GM23338 (cell line): ENCODE data around the gene PDE2A. TPM values are rescaled to one million over a fixed set of nuclear protein-coding genes. Genes with fewer than 3 reads are reported as not detected.

Source experiments
- ATAC-seq: fragments of 200-7000 bp; cut with Tn5 transposase; 3 replicates; pipeline ENCODE4 v1.9.1; 2020
- DNase-seq: peaks from one replicate; pipeline ENCODE4 v3.0.0-alpha.2; 2015; ENCODE audit warnings: low spot score
- H2AFZ ChIP-seq: fragments of 200-600 bp; sonication (generic); 2 replicates; pipeline ENCODE4 v1.8.0; 2016; ENCODE audit warnings: antibody characterized with exemption, mild to moderate bottlenecking, moderate library complexity
- H3F3A ChIP-seq: fragments of 200-600 bp; sonication (generic); replicated peaks from 2 replicates; pipeline ENCODE4 v1.8.0; 2017; ENCODE audit warnings: antibody characterized with exemption, mixed run types, low read depth
- H3K27ac ChIP-seq: fragments of 200-600 bp; sonication (generic); 2 replicates; pipeline ENCODE4 v1.6.1; 2016; ENCODE audit warnings: low read depth
- H3K27me3 ChIP-seq: fragments of 200-600 bp; sonication (generic); 2 replicates; pipeline ENCODE4 v1.8.0; 2016; ENCODE audit warnings: mild to moderate bottlenecking, mixed run types, moderate library complexity; ENCODE audit not compliant: insufficient read depth
- H3K36me3 ChIP-seq: fragments of 200-600 bp; sonication (generic); 2 replicates; pipeline ENCODE4 v1.8.0; 2016; ENCODE audit warnings: mild to moderate bottlenecking; ENCODE audit not compliant: insufficient read depth
- H3K4me1 ChIP-seq: fragments of 200-600 bp; sonication (generic); 2 replicates; pipeline ENCODE4 v1.8.0; 2016; ENCODE audit warnings: mild to moderate bottlenecking, moderate library complexity; ENCODE audit not compliant: insufficient read depth
- H3K4me2 ChIP-seq: fragments of 200-600 bp; sonication (generic); 2 replicates; pipeline ENCODE4 v1.7.1; 2017; ENCODE audit warnings: mixed run types
- H3K4me3 ChIP-seq: fragments of 200-600 bp; sonication (generic); 2 replicates; pipeline ENCODE4 v1.6.1; 2016; ENCODE audit warnings: mixed run types
- H3K79me2 ChIP-seq: fragments of 200-600 bp; sonication (generic); replicated peaks from 2 replicates; pipeline ENCODE4 v1.8.0; 2017; ENCODE audit warnings: mild to moderate bottlenecking; ENCODE audit not compliant: insufficient read depth
- H3K9me2 ChIP-seq: fragments of 200-600 bp; sonication (generic); 2 replicates; pipeline ENCODE4 v1.8.0; 2017; ENCODE audit not compliant: insufficient read depth
- H4K20me1 ChIP-seq: fragments of 200-600 bp; sonication (generic); replicated peaks from 2 replicates; pipeline ENCODE4 v1.8.0; 2017; ENCODE audit warnings: mild to moderate bottlenecking; ENCODE audit not compliant: insufficient read depth
- H3K27ac Mint-ChIP-seq: 2 replicates; pipeline ENCODE4 v1.8.0; 2020; ENCODE audit warnings: inconsistent platforms, mild to moderate bottlenecking, moderate library complexity, mixed read lengths
- H3K27me3 Mint-ChIP-seq: 3 replicates; pipeline ENCODE4 v1.8.0; 2022; ENCODE audit warnings: low read depth, mild to moderate bottlenecking, moderate library complexity, mixed read lengths, inconsistent platforms; ENCODE audit not compliant: insufficient read depth, poor library complexity
- H3K36me3 Mint-ChIP-seq: 3 replicates; pipeline ENCODE4 v1.8.0; 2021; ENCODE audit warnings: low read depth, mild to moderate bottlenecking, inconsistent platforms, moderate library complexity, mixed read lengths
- H3K4me1 Mint-ChIP-seq: 3 replicates; pipeline ENCODE4 v1.8.0; 2020; ENCODE audit warnings: mild to moderate bottlenecking, inconsistent platforms, mixed read lengths
- H3K4me3 Mint-ChIP-seq: 3 replicates; pipeline ENCODE4 v1.8.0; 2021; ENCODE audit warnings: moderate library complexity, mild to moderate bottlenecking, inconsistent platforms, mixed read lengths
- H3K9me3 Mint-ChIP-seq: 3 replicates; pipeline ENCODE4 v1.8.0; 2020; ENCODE audit warnings: moderate library complexity, mild to moderate bottlenecking, inconsistent platforms, mixed read lengths
- EZH2 ChIP-seq: fragments of 200-600 bp; sonication (generic); IDR thresholded peaks from one replicate; pipeline ENCODE4 v1.8.0; 2017; ENCODE audit warnings: antibody characterized with exemption, mild to moderate bottlenecking, low read depth; ENCODE audit not compliant: unreplicated experiment
- JUNB ChIP-seq: IDR thresholded peaks from one replicate; pipeline ENCODE4 v1.6.1; 2016; ENCODE audit warnings: antibody characterized with exemption; ENCODE audit not compliant: unreplicated experiment
- NANOG ChIP-seq: IDR thresholded peaks from 2 replicates; pipeline ENCODE4 v1.6.1; 2016; ENCODE audit warnings: antibody characterized with exemption, borderline replicate concordance
- STAT1 ChIP-seq: IDR thresholded peaks from one replicate; pipeline ENCODE4 v1.6.1; 2016; ENCODE audit warnings: antibody characterized with exemption; ENCODE audit not compliant: unreplicated experiment
- ZNF114 ChIP-seq: fragments of 250-450 bp; sonication (Bioruptor Pico); IDR thresholded peaks from 2 replicates; pipeline ENCODE4 v1.5.0; 2020; ENCODE audit warnings: mild to moderate bottlenecking, moderate library complexity
- ZNF331 ChIP-seq: fragments of 250-450 bp; sonication (Bioruptor Pico); IDR thresholded peaks from 2 replicates; pipeline ENCODE4 v1.5.0; 2020; ENCODE audit warnings: low read depth, mild to moderate bottlenecking, moderate library complexity
- polyA plus RNA-seq: library from polyadenylated mRNA; unstranded; fragments of >200 nt; fragmentation: Nextera tagmentation; extraction: Ambion mirVana; gene quantifications from 2 replicates; pipeline ENCODE4 v1.2.1, GENCODE V29; 2016
- total RNA-seq: library from RNA; depleted of rRNA; stranded (reverse); fragments of >200 nt; shearing (Covaris generic); gene quantifications from 2 replicates; pipeline ENCODE4 v1.2.3, GENCODE V29; 2014
- TF ChIP-seq, protein P1 (sequence below): fragments of 250-450 bp; sonication (Bioruptor Pico); IDR thresholded peaks from 2 replicates; pipeline ENCODE4 v1.5.0; 2020; ENCODE audit warnings: mild to moderate bottlenecking, moderate library complexity

Gene PDE2A
- total and polyA plus RNA-seq, 2 experiments from 2014 or later, result 4.3 to 16.2 TPM

DNA sequence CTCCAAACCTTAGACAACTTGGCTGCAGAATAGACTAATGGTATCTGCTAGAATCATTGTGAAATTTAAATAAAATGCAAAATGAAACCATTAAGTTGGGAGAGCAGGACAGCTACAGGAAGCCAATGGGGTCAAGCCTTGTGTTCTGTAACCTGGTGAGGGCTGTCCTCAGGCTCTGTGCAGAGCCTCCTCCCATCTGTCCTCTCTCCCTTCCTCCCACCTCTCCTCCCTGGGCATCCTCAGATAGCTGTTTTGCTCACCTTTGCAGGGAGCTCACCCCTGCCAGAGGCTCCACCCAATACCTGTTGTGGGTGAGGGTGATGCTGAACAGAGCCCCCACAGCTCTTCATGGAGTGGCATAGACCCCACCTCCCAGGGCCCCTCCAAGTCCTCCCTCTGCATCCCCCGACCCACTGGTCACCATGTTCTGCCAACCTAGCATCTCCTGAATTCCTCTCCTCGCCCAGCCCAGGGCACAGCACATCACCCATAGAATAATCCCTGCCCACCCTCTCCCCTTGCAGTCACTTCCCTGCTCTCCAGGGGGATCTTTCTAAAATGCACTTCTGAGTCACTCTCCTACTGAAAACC lies 100.3 kb downstream of the PDE2A start:
- Histone ChIP-seq H3K9me2 (peaks cover 5% of the 10 kb centered on the region; the same call in 1 of the 2 replicates), H3K4me3 (no peak overlapping the region), H3F3A (no peaks in the 10 kb centered on the region), H3K27ac (no peak overlapping the region), H3K4me2 (0 out of 2 replicates have a peak overlapping the region, but pooled peaks have one; percentile 26), H3K4me1 (0 out of 2 replicates have a peak, but pooled peaks cover 6% of the 10 kb centered on the region), H3K79me2 (no peaks in the 10 kb centered on the region), H3K36me3 (no peaks in the 10 kb centered on the region), H2AFZ (no peak overlapping the region; the same call in 1 of the 2 replicates), H3K27me3 (no peaks in the 10 kb centered on the region), H4K20me1 (no peaks in the 10 kb centered on the region)
- no peak overlapping the region for H3K27ac Mint-ChIP-seq
- no peak overlapping the region for H3K4me3 Mint-ChIP-seq
- peaks cover 15% of the 10 kb centered on the region for H3K27me3 Mint-ChIP-seq
- TF ChIP-seq EZH2, result no peak
- no peak for TF ChIP-seq STAT1
- TF ChIP-seq, protein P1, sequence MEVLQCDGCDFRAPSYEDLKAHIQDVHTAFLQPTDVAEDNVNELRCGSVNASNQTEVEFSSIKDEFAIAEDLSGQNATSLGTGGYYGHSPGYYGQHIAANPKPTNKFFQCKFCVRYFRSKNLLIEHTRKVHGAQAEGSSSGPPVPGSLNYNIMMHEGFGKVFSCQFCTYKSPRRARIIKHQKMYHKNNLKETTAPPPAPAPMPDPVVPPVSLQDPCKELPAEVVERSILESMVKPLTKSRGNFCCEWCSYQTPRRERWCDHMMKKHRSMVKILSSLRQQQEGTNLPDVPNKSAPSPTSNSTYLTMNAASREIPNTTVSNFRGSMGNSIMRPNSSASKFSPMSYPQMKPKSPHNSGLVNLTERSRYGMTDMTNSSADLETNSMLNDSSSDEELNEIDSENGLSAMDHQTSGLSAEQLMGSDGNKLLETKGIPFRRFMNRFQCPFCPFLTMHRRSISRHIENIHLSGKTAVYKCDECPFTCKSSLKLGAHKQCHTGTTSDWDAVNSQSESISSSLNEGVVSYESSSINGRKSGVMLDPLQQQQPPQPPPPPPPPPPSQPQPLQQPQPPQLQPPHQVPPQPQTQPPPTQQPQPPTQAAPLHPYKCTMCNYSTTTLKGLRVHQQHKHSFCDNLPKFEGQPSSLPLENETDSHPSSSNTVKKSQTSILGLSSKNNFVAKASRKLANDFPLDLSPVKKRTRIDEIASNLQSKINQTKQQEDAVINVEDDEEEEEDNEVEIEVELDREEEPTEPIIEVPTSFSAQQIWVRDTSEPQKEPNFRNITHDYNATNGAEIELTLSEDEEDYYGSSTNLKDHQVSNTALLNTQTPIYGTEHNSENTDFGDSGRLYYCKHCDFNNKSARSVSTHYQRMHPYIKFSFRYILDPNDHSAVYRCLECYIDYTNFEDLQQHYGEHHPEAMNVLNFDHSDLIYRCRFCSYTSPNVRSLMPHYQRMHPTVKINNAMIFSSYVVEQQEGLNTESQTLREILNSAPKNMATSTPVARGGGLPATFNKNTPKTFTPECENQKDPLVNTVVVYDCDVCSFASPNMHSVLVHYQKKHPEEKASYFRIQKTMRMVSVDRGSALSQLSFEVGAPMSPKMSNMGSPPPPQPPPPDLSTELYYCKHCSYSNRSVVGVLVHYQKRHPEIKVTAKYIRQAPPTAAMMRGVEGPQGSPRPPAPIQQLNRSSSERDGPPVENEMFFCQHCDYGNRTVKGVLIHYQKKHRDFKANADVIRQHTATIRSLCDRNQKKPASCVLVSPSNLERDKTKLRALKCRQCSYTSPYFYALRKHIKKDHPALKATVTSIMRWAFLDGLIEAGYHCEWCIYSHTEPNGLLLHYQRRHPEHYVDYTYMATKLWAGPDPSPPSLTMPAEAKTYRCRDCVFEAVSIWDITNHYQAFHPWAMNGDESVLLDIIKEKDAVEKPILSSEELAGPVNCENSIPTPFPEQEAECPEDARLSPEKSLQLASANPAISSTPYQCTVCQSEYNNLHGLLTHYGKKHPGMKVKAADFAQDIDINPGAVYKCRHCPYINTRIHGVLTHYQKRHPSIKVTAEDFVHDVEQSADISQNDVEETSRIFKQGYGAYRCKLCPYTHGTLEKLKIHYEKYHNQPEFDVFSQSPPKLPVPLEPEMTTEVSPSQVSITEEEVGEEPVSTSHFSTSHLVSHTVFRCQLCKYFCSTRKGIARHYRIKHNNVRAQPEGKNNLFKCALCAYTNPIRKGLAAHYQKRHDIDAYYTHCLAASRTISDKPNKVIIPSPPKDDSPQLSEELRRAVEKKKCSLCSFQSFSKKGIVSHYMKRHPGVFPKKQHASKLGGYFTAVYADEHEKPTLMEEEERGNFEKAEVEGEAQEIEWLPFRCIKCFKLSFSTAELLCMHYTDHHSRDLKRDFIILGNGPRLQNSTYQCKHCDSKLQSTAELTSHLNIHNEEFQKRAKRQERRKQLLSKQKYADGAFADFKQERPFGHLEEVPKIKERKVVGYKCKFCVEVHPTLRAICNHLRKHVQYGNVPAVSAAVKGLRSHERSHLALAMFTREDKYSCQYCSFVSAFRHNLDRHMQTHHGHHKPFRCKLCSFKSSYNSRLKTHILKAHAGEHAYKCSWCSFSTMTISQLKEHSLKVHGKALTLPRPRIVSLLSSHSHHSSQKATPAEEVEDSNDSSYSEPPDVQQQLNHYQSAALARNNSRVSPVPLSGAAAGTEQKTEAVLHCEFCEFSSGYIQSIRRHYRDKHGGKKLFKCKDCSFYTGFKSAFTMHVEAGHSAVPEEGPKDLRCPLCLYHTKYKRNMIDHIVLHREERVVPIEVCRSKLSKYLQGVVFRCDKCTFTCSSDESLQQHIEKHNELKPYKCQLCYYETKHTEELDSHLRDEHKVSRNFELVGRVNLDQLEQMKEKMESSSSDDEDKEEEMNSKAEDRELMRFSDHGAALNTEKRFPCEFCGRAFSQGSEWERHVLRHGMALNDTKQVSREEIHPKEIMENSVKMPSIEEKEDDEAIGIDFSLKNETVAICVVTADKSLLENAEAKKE, result no peak
- TF ChIP-seq ZNF114, result no peak
- TF ChIP-seq JUNB, result no peak
- no peak for TF ChIP-seq NANOG
- TF ChIP-seq ZNF331 (CRISPR knock-in tag), result no peak
- peaks cover 12% of the 10 kb centered on the region for H3K4me1 Mint-ChIP-seq
- no peaks in the 10 kb centered on the region for H3K9me3 Mint-ChIP-seq
- ATAC-seq (no peak), DNase-seq (no peak)
- no peaks in the 10 kb centered on the region; the same call in 2 of the 3 replicates for H3K36me3 Mint-ChIP-seq
